ENCODE data around the gene WDR62.

DNA sequence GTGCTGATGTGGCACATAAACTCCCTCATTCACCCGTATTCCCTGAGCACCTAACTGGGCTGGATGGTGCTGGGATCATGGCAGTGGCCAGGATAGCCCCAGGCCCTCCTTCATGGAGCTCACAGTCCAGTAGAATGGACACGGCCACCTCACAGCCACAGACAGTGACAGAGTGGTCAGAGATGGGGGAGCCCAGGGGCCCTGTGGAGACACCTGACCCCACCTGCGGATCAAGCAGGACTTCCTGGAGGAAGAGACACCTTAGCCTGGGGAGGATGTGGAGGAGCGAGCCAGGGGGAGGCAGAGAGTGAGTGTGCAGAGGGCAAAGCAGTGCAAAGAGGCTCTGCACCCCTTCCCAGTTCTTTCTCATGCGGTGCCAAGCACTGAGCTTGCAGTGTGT, 35.1 kb downstream of the WDR62 start:
- TF ChIP-seq, protein P1, sequence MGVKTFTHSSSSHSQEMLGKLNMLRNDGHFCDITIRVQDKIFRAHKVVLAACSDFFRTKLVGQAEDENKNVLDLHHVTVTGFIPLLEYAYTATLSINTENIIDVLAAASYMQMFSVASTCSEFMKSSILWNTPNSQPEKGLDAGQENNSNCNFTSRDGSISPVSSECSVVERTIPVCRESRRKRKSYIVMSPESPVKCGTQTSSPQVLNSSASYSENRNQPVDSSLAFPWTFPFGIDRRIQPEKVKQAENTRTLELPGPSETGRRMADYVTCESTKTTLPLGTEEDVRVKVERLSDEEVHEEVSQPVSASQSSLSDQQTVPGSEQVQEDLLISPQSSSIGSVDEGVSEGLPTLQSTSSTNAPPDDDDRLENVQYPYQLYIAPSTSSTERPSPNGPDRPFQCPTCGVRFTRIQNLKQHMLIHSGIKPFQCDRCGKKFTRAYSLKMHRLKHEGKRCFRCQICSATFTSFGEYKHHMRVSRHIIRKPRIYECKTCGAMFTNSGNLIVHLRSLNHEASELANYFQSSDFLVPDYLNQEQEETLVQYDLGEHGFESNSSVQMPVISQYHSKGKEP (tag by site-specific recombination; IDR thresholded peaks at IDR 0.05), result no peak
- TF ChIP-seq ZNF555 (tag by site-specific recombination; conservative IDR thresholded peaks at IDR 0.05) (no peak), TRIM28 (IDR thresholded peaks at IDR 0.05; ENCODE audit: borderline replicate concordance, low read length) (no peak), ZFP69B (tag by site-specific recombination; IDR thresholded peaks at IDR 0.05) (no peak), ZNF132 (tag by site-specific recombination; IDR thresholded peaks at IDR 0.05; ENCODE audit: borderline replicate concordance) (no peak), ZEB2 (tag by site-specific recombination; IDR thresholded peaks at IDR 0.05) (no peak), ZNF121 (tag by site-specific recombination; IDR thresholded peaks at IDR 0.05) (no peak), SCRT1 (tag by site-specific recombination; IDR thresholded peaks at IDR 0.05; ENCODE audit: borderline replicate concordance) (no peak)

All from HEK293 (cell line).